K562 (cell line): ENCODE results near the gene CD2.

ENCODE experiments used
- CREB1 ChIP-seq, 2 experiments: sonication (generic) in 1 of 2; formaldehyde crosslinking in 1 of 2; IDR thresholded peaks; 2 replicates each; pipeline versions ENCODE4 v1.6.1 to v1.8.0; 2012 to 2022; ENCODE audit warnings: inconsistent platforms in 1 of 2, mild to moderate bottlenecking in 1 of 2, missing genetic modification reagents in 1 of 2, moderate library complexity in 1 of 2
- TF ChIP-seq, protein P1 (sequence below), 3 experiments: IDR thresholded peaks in 2 of 3; conservative IDR thresholded peaks in 1 of 3; 2 replicates each; pipeline ENCODE4 v1.5.1; 2011 to 2012; ENCODE audit warnings: low read length in 3 of 3, mild to moderate bottlenecking in 3 of 3, control low read depth in 2 of 3, improper control_type of control experiment in 1 of 3, inconsistent platforms in 1 of 3, low read depth in 1 of 3, mixed read lengths in 1 of 3, moderate library complexity in 1 of 3; ENCODE audit not compliant: insufficient read depth in 2 of 3

DNA sequence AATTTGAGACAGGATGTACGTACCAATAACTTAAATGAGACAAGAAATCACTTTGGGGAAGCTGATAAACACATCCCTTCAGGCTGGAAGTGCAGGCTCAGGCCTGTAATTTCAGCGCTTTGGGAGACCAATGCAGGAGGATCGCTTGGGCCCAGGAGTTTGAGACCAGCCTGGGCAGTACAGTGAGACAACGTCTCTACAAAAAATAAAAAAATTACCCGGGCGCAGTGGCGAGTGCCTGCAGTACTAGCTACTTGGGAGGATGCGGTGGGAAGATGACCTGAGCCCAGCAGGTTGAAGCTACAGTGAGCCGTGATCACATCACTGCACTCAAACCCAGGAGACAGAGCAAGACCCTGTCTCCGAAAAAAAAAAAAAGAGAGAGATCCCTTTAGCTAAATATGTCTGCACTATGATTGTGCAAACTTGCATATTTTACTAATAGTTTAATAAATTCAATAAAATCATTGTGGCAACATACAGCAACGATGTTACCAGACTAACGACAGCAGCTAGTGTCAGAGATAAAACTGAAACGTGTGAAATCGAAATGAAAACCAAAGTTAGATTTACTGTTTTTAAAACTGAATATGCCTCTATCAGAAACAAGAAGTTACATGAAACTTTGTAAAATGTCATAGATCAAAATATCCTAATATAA lies 54.7 kb downstream of the CD2 start:
- TF ChIP-seq, protein P1, sequence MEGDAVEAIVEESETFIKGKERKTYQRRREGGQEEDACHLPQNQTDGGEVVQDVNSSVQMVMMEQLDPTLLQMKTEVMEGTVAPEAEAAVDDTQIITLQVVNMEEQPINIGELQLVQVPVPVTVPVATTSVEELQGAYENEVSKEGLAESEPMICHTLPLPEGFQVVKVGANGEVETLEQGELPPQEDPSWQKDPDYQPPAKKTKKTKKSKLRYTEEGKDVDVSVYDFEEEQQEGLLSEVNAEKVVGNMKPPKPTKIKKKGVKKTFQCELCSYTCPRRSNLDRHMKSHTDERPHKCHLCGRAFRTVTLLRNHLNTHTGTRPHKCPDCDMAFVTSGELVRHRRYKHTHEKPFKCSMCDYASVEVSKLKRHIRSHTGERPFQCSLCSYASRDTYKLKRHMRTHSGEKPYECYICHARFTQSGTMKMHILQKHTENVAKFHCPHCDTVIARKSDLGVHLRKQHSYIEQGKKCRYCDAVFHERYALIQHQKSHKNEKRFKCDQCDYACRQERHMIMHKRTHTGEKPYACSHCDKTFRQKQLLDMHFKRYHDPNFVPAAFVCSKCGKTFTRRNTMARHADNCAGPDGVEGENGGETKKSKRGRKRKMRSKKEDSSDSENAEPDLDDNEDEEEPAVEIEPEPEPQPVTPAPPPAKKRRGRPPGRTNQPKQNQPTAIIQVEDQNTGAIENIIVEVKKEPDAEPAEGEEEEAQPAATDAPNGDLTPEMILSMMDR (IDR thresholded peaks at IDR 0.05 in 2 of 3, conservative IDR thresholded peaks at IDR 0.05 in 1 of 3; ENCODE audit: insufficient read depth in 2 of 3, low read depth in 1 of 3, low read length in 3 of 3), result no peak
- TF ChIP-seq CREB1 (IDR thresholded peaks at IDR 0.05) (no peak), CREB1 (CRISPR knock-in tag; IDR thresholded peaks at IDR 0.05) (no peak)
